ENCODE data around the gene ZKSCAN1. TPM values are rescaled to one million over a fixed set of nuclear protein-coding genes. Genes with fewer than 3 reads are reported as not detected.

ZKSCAN1 gene
- 33.1 and 37.3 TPM in 2 replicates for total RNA-seq (ENCODE audit: low replicate concordance)

GRCh38 chr7:100015232-100016214 is at the start of gene ZKSCAN1:
Gene ZKSCAN1, plus strand, starts transcription at chr7:100015596. Its CDS starts 7,911 bp downstream, at chr7:100023507.

GRCh38 chr7:99975782-99976521 is 39.4 kb upstream of the ZKSCAN1 start, which contains the start of gene AZGP1:
Gene AZGP1, minus strand, starts transcription at chr7:99976031. Its CDS starts 11 bp downstream, at chr7:99976020.

DNA sequence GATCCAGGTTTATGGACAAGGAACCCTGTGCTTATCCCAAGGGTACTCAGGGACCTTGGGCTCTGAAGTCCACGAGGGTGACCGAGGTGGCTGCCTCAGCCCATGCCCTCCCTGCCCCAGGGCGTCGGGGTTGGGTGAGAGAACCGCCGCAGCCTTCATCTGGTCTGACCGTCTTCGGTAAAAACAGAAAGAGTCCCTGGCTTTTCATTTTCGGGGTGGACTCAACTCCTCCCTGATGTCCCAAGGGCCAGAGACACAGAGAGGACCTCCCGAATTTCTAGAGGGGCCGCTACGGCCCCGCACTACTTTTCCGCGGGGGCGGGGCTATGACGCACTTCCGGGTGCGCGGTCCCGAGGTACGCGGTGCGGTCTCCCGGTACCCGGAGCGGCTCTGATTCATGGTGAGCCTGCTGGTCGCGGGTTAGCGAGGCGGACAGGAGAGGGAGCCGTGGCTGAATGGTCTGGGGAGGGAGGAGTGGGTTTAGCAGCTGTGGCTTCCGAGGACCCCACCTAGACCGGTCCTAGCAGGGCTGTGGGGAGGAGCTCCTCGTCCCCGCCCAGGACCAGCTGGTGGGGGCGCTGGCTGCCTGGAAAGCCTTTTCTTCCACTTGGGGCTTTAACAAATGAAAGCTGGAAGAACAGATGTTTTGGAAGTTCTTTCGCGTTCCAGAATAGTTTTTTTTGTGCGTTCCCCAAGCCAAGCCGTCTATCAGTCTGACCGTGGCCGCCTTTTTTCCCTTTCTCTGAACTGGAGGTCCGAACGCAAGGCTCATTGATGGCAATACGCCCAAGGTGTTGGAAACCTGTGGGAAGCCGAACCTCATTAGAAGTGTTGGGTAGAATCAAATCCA is 34.3 kb downstream of the ZKSCAN1 start, which contains the start of gene ZSCAN21:
Gene ZSCAN21, plus strand, starts transcription at position 334 of the 851 bp plus-strand sequence. CDS start 7,233 bp downstream, outside the sequence.

DNA sequence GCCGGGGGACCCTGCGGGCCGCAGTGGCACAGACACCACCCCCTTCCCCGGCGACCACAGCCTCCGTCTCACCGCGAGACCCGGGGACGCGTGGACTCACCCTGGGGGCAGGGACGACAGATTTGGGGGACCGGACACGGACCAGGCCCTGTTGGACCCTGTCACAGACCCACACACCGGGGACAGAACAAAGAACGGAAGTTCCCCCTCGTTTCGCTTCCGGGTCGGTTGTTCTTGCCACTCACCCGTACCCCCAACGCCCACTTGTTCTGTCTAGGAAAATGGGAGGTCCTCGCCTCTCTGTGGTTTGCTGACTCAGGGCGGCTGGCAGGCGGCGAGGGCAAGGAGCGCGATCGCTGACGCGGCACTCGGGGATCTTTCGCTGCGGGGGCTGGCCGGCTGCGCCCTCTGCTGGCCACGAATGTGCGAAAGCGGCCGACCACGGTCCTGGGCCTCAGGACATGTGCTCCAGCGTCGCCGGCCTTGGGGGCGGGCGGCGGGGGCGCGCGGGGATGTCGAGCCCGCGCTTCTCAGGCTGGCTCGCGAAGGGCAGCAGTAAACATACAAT is 66.2 kb downstream of the ZKSCAN1 start, which contains the start of gene ZNF3:
Gene ZNF3, minus strand, starts transcription at position 189 of the 568 bp plus-strand sequence. CDS start 4,366 bp downstream, outside the sequence.

DNA sequence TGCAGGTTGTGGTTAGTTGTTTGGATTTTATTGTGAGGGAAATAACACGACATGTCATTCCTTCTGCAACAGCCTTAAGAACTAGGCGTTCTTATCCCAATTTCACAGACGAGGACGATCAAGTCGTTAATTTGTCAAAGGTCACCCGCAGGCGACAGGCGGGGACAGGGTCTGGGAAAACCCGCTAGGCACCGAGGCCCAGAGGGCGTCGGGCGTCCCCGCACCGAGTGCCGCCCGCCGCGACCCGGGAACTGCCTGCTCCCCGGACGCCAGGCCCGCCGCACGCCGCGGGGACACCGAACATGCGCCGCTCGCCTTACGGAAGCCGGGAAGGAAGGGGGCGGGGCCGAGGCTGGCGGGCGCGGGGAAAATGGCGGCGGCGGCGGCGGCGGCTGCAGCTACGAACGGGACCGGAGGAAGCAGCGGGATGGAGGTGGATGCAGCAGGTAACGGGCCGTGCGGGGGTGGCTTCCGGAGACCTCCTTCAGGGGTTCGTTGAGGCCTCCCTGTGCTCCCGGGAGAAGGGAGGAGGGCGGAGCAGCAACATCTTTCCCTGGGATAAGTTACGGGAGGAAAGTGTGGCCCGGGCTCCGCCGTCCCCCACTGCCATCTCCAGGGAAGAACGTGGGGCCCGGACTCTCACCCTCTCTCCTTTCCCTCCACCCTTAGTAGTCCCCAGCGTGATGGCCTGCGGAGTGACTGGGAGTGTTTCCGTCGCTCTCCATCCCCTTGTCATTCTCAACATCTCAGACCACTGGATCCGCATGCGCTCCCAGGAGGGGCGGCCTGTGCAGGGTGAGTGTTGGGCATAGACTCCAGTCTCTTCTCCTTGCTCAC is 73.4 kb downstream of the ZKSCAN1 start, which contains the start of gene COPS6:
Gene COPS6, plus strand, starts transcription at position 349 of the 837 bp plus-strand sequence. Its CDS starts 22 bp downstream, at position 371.

Other genes with a start within 250 kb of the ZKSCAN1 start
- gene CYP3A4, start 231.4 kb upstream of the ZKSCAN1 start, total RNA-seq (ENCODE audit: low replicate concordance), result not detected in 2 replicates
- gene CYP3A43, start 187.6 kb upstream of the ZKSCAN1 start, total RNA-seq (ENCODE audit: low replicate concordance), result not detected in 2 replicates
- 0.12 TPM in 1 of 2 replicates, not detected in the other for gene OR2AE1, start 138.6 kb upstream of the ZKSCAN1 start, total RNA-seq (ENCODE audit: low replicate concordance)
- gene TRIM4, start 96.1 kb upstream of the ZKSCAN1 start, total RNA-seq (ENCODE audit: low replicate concordance), result 21.2 and 32.1 TPM in 2 replicates
- not detected in 2 replicates for gene GJC3, start 86.0 kb upstream of the ZKSCAN1 start, total RNA-seq (ENCODE audit: low replicate concordance)
- 0.30 TPM in 1 of 2 replicates, not detected in the other for gene AZGP1, start 39.6 kb upstream of the ZKSCAN1 start, total RNA-seq (ENCODE audit: low replicate concordance)
- 8.2 and 9.8 TPM in 2 replicates for gene ZSCAN21, start 34.2 kb downstream of the ZKSCAN1 start, total RNA-seq (ENCODE audit: low replicate concordance)
- gene ZNF3, start 66.1 kb downstream of the ZKSCAN1 start, total RNA-seq (ENCODE audit: low replicate concordance), result 11.8 and 19.1 TPM in 2 replicates
- 77.9 and 108 TPM in 2 replicates for gene COPS6, start 73.4 kb downstream of the ZKSCAN1 start, total RNA-seq (ENCODE audit: low replicate concordance)
- 23.5 and 39.1 TPM in 2 replicates for gene MCM7, start 85.8 kb downstream of the ZKSCAN1 start, total RNA-seq (ENCODE audit: low replicate concordance)
- gene AP4M1, start 86.0 kb downstream of the ZKSCAN1 start, total RNA-seq (ENCODE audit: low replicate concordance), result 15.3 and 19.6 TPM in 2 replicates
- 13.3 and 25.1 TPM in 2 replicates for gene TAF6, start 103.8 kb downstream of the ZKSCAN1 start, total RNA-seq (ENCODE audit: low replicate concordance)
- 34.4 and 67.6 TPM in 2 replicates for gene CNPY4, start 104.0 kb downstream of the ZKSCAN1 start, total RNA-seq (ENCODE audit: low replicate concordance)
- 1.4 and 2.2 TPM in 2 replicates for gene MBLAC1, start 111.4 kb downstream of the ZKSCAN1 start, total RNA-seq (ENCODE audit: low replicate concordance)
- gene LAMTOR4, start 133.3 kb downstream of the ZKSCAN1 start, total RNA-seq (ENCODE audit: low replicate concordance), result 119 and 142 TPM in 2 replicates
- gene TRAPPC14, start 143.1 kb downstream of the ZKSCAN1 start, total RNA-seq (ENCODE audit: low replicate concordance), result 3.0 and 4.4 TPM in 2 replicates
- gene GAL3ST4, start 153.0 kb downstream of the ZKSCAN1 start, total RNA-seq (ENCODE audit: low replicate concordance), result 1.5 and 2.3 TPM in 2 replicates
- 1.4 and 3.1 TPM in 2 replicates for gene GPC2, start 161.8 kb downstream of the ZKSCAN1 start, total RNA-seq (ENCODE audit: low replicate concordance)
- 0.30 and 1.4 TPM in 2 replicates for gene STAG3, start 162.3 kb downstream of the ZKSCAN1 start, total RNA-seq (ENCODE audit: low replicate concordance)
- not detected in 2 replicates for gene PVRIG, start 204.4 kb downstream of the ZKSCAN1 start, total RNA-seq (ENCODE audit: low replicate concordance)